ENCODE data around the gene AP2B1.

AP2B1 gene

GRCh38 chr17:35752945-35753764 lies 166.0 kb downstream of the AP2B1 start, which contains the start of gene GAS2L2:
TSS of gene GAS2L2 (minus strand) at chr17:35753239. CDS start at chr17:35752850, 389 bp downstream.
- no peak within 1 kb of the TSS for H3K4me3 ChIP-seq (ENCODE audit: low read depth, low read length)
- TF ChIP-seq CTCF (IDR thresholded peaks at IDR 0.05): no peak
- no peaks in the 10 kb centered on the region for H3K9me3 ChIP-seq (ENCODE audit: control insufficient read depth, low read length)
- H3K9ac ChIP-seq: no peak within 1 kb of the TSS
- H3K36me3 ChIP-seq (ENCODE audit: control insufficient read depth, insufficient read depth, low read length): no peaks in the 10 kb centered on the region
- no peak within 1 kb of the TSS for H3K27ac ChIP-seq
- H3K79me2 ChIP-seq: no peaks in the 10 kb centered on the region
- H3K4me2 ChIP-seq (ENCODE audit: low read length): no peak within 1 kb of the TSS
- H3K27me3 ChIP-seq (ENCODE audit: control insufficient read depth, insufficient read depth, low read length): no peaks in the 10 kb centered on the region
- peaks cover 14% of the 10 kb centered on the region for H3K4me1 ChIP-seq
- no peak within 1 kb of the TSS for H2AFZ ChIP-seq

GRCh38 chr17:35757243-35757642 lies 170.1 kb downstream of the AP2B1 start:
- H3K9me3 ChIP-seq (ENCODE audit: control insufficient read depth, low read length): no peaks in the 10 kb centered on the region
- H3K9ac ChIP-seq: no peak overlapping the region
- no peaks in the 10 kb centered on the region for H3K4me1 ChIP-seq
- H3K4me2 ChIP-seq (ENCODE audit: low read length): no peak overlapping the region
- H2AFZ ChIP-seq: no peak overlapping the region
- no peaks in the 10 kb centered on the region for H3K36me3 ChIP-seq (ENCODE audit: control insufficient read depth, insufficient read depth, low read length)
- no peak for TF ChIP-seq CTCF (IDR thresholded peaks at IDR 0.05)
- no peak overlapping the region for H3K4me3 ChIP-seq (ENCODE audit: low read depth, low read length)
- H3K27ac ChIP-seq: no peak overlapping the region
- H3K27me3 ChIP-seq (ENCODE audit: control insufficient read depth, insufficient read depth, low read length): no peaks in the 10 kb centered on the region
- H3K79me2 ChIP-seq: no peaks in the 10 kb centered on the region

- Histone ChIP-seq H3K9ac (no peak within 1 kb of the TSS), H3K27ac (no peak within 1 kb of the TSS), H3K9me3 (ENCODE audit: control insufficient read depth, low read length) (no peaks in the 10 kb centered on the region), H2AFZ (no peak within 1 kb of the TSS), H3K4me1 (no peaks in the 10 kb centered on the region), H3K4me2 (ENCODE audit: low read length) (no peak within 1 kb of the TSS), H3K4me3 (ENCODE audit: low read depth, low read length) (no peak within 1 kb of the TSS), H3K27me3 (ENCODE audit: control insufficient read depth, insufficient read depth, low read length) (no peaks in the 10 kb centered on the region), H3K36me3 (ENCODE audit: control insufficient read depth, insufficient read depth, low read length) (no peaks in the 10 kb centered on the region), H3K79me2 (no peaks in the 10 kb centered on the region)
- no peak for TF ChIP-seq CTCF (IDR thresholded peaks at IDR 0.05)
Measured at GRCh38 chr17:35760587-35760986, 173.5 kb downstream of the AP2B1 start, which contains the start of gene C17orf50. TSS of gene C17orf50 (plus strand) at chr17:35760887. CDS start at chr17:35760942, 55 bp downstream.

- no peak overlapping the region for H2AFZ ChIP-seq
- no peak overlapping the region for H3K27ac ChIP-seq
- no peaks in the 10 kb centered on the region for H3K27me3 ChIP-seq (ENCODE audit: control insufficient read depth, insufficient read depth, low read length)
- H3K79me2 ChIP-seq: no peaks in the 10 kb centered on the region
- H3K9me3 ChIP-seq (ENCODE audit: control insufficient read depth, low read length): no peaks in the 10 kb centered on the region
- TF ChIP-seq CTCF (IDR thresholded peaks at IDR 0.05): no peak
- H3K4me3 ChIP-seq (ENCODE audit: low read depth, low read length): no peak overlapping the region
- no peak overlapping the region for H3K9ac ChIP-seq
- no peaks in the 10 kb centered on the region for H3K36me3 ChIP-seq (ENCODE audit: control insufficient read depth, insufficient read depth, low read length)
- H3K4me1 ChIP-seq: no peaks in the 10 kb centered on the region
- no peak overlapping the region for H3K4me2 ChIP-seq (ENCODE audit: low read length)
Measured at GRCh38 chr17:35761601-35762000, 174.5 kb downstream of the AP2B1 start.

GRCh38 chr17:35763767-35764122 lies 176.6 kb downstream of the AP2B1 start:
- H3K4me2 ChIP-seq (ENCODE audit: low read length): peak overlapping the region; percentile 76
- peak overlapping the region; percentile 49 for H3K27ac ChIP-seq
- no peak overlapping the region for H3K9ac ChIP-seq
- no peaks in the 10 kb centered on the region for H3K4me1 ChIP-seq
- H3K4me3 ChIP-seq (ENCODE audit: low read depth, low read length): peak overlapping the region; percentile 44
- TF ChIP-seq CTCF (IDR thresholded peaks at IDR 0.05): no peak
- H3K9me3 ChIP-seq (ENCODE audit: control insufficient read depth, low read length): no peaks in the 10 kb centered on the region
- H3K79me2 ChIP-seq: no peaks in the 10 kb centered on the region
- H3K27me3 ChIP-seq (ENCODE audit: control insufficient read depth, insufficient read depth, low read length): no peaks in the 10 kb centered on the region
- H3K36me3 ChIP-seq (ENCODE audit: control insufficient read depth, insufficient read depth, low read length): no peaks in the 10 kb centered on the region
- peak overlapping the region; percentile 100 for H2AFZ ChIP-seq

All from parathyroid adenoma (tissue), 2 donors.